GM12864 (cell line): ENCODE measurements around the gene ETDB.
"Not testable (repeated sequence)": the region's sequence is repeated elsewhere in the genome, so short reads cannot be mapped to it uniquely, and the experiment has no call there.

ENCODE experiments used
- DNase-seq: peaks from one replicate; pipeline ENCODE4 v3.0.0-alpha.2; 2011; ENCODE audit warnings: low read depth
- H3K4me3 ChIP-seq: 2 replicates; pipeline ENCODE4 v1.5.1; 2011; ENCODE audit warnings: mild to moderate bottlenecking, low read depth, low read length, control low read depth
- CTCF ChIP-seq: IDR thresholded peaks from 2 replicates; pipeline ENCODE4 v1.5.1; 2011; ENCODE audit warnings: low read depth, mild to moderate bottlenecking, moderate library complexity, low read length, control low read depth, inconsistent platforms; ENCODE audit errors: missing control alignments

Gene ETDB

GRCh38 chrX:135099493-135099783 lies 20.9 kb downstream of the ETDB start:
- no peak overlapping the region for H3K4me3 ChIP-seq

DNA sequence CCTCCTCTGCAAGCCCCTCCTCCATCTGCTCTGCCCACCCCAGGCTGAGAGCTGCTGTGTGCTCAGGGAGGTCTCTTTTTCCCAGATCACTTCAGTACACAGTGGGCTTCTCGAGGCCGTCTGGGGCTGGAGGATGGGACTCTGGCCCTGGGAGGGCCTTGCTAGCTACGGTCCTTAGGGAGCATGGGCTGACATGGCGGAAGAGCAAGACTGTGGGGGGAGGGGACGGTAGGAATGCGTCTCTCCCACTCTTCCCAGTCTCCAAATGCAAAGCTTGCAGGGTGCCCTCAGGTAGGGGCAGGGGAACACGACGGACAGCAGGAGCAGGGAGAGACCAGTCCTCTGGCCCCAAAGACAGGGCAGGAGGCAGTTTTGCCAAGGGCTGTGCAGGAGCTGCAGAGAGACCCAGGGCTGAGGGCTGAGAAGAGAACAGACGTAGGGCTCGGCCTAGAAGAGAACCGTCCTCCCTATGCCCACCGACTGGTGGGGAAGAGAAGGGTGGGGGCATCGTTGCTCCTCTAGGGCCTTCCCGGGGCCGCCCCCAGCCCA lies 23.1 kb downstream of the ETDB start:
- H3K4me3 ChIP-seq, DNase-seq: not testable (repeated sequence)

More at GRCh38 chrX:135099493-135099783, 20.9 kb downstream of the ETDB start:
- DNase-seq, result no peak
- TF ChIP-seq CTCF, result no peak

DNA sequence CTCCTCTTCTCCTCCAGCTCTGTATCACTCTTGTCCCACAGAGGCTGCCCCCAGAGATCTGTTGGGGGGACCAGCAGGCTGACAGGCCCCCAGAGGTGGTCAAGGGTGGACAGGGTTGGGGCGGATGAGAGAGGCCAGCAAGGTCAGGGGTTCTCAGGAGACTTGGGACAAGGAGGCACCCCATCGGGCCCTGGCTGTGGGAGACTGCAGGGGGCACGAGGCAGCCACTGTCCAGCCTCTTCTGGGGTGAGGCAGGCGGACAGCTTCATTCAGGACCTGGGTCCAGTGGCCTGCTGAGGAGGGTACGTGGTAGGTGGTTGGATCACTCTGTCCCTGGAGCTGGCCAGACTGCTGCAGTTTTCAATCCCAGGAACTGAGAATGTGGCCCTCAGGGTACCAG lies 24.6 kb downstream of the ETDB start:
- no peak overlapping the region for H3K4me3 ChIP-seq

GRCh38 chrX:135094726-135095125 lies 25.6 kb downstream of the ETDB start:
- DNase-seq, result no peak
- TF ChIP-seq CTCF, result no peak
- H3K4me3 ChIP-seq, result no peak overlapping the region

More for the DNA sequence above, 24.6 kb downstream of the ETDB start:
- DNase-seq, result no peak
- no peak for TF ChIP-seq CTCF

- H3K4me3 ChIP-seq, result no peak overlapping the region
- TF ChIP-seq CTCF, result no peak
- DNase-seq, result no peak
These were observed 31.2 kb downstream of the ETDB start for GRCh38 chrX:135089126-135089525.

- DNase-seq, result no peak
- no peak overlapping the region for H3K4me3 ChIP-seq
- no peak for TF ChIP-seq CTCF
These were observed 32.5 kb downstream of the ETDB start for GRCh38 chrX:135087867-135088266.

- no peak overlapping the region for H3K4me3 ChIP-seq
- TF ChIP-seq CTCF, result peak; percentile 50
- DNase-seq, result peak; percentile 7
These were observed 34.0 kb downstream of the ETDB start for GRCh38 chrX:135086197-135086854.
